Liver (tissue), 9 donors: ENCODE measurements around the gene PBX4. TPM values are rescaled to one million over a fixed set of nuclear protein-coding genes. Genes with fewer than 3 reads are reported as not detected.

Source experiments
- DNase-seq: peaks from one replicate; pipeline ENCODE4 v3.0.0-alpha.2; 2017; ENCODE audit warnings: low spot score
- H3K27ac ChIP-seq, 2 donors: one replicate each; pipeline ENCODE4 v1.7.0; 2013; ENCODE audit warnings: inconsistent platforms in 2 of 2, low read length in 2 of 2, control low read depth in 1 of 2, low read depth in 1 of 2, mild to moderate bottlenecking in 1 of 2
- H3K27me3 ChIP-seq, 4 donors: one replicate each; pipeline versions ENCODE4 v1.6.1 to v1.7.0; 2013; ENCODE audit warnings: low read length in 3 of 4, inconsistent platforms in 1 of 4, mild to moderate bottlenecking in 1 of 4, moderate library complexity in 1 of 4; ENCODE audit not compliant: control insufficient read depth in 4 of 4, insufficient read depth in 4 of 4
- H3K36me3 ChIP-seq, 4 donors: one replicate each; pipeline versions ENCODE4 v1.6.1 to v1.7.0; 2013; ENCODE audit warnings: low read length in 3 of 4, mild to moderate bottlenecking in 3 of 4, low read depth in 1 of 4, moderate library complexity in 1 of 4; ENCODE audit not compliant: control insufficient read depth in 4 of 4, insufficient read depth in 3 of 4
- H3K4me1 ChIP-seq, 4 donors: one replicate each; pipeline versions ENCODE4 v1.6.1 to v1.7.0; 2013; ENCODE audit warnings: low read length in 3 of 4, mild to moderate bottlenecking in 3 of 4, moderate library complexity in 1 of 4; ENCODE audit not compliant: control insufficient read depth in 4 of 4, insufficient read depth in 4 of 4
- H3K4me3 ChIP-seq, 3 donors: one replicate each; pipeline versions ENCODE4 v1.6.1 to v1.7.0; 2013; ENCODE audit warnings: low read length in 3 of 3, control low read depth in 1 of 3, low read depth in 1 of 3, mild to moderate bottlenecking in 1 of 3
- H3K9ac ChIP-seq, 2 donors: one replicate each; pipeline ENCODE4 v1.7.0; 2013; ENCODE audit warnings: low read length in 2 of 2, mild to moderate bottlenecking in 2 of 2, moderate library complexity in 2 of 2, control low read depth in 1 of 2, low read depth in 1 of 2
- H3K9me3 ChIP-seq, 4 donors: one replicate each; pipeline versions ENCODE4 v1.6.1 to v1.7.0; 2013; ENCODE audit warnings: low read length in 3 of 4; ENCODE audit not compliant: control insufficient read depth in 4 of 4
- ATF3 ChIP-seq: IDR thresholded peaks from 2 replicates; pipeline ENCODE4 v1.6.1; 2016; ENCODE audit warnings: antibody characterized with exemption
- CTCF ChIP-seq: fragments of 150-350 bp; IDR thresholded peaks from 2 replicates; pipeline ENCODE4 v1.5.1; 2017; ENCODE audit warnings: improper control_type of control experiment, low read depth, low read length; ENCODE audit not compliant: missing input control
- EGR1 ChIP-seq, 2 donors: IDR thresholded peaks; 2 replicates each; pipeline ENCODE4 v1.6.1; 2016 to 2018; ENCODE audit warnings: antibody characterized with exemption in 2 of 2, low read depth in 2 of 2
- FOXA1 ChIP-seq: IDR thresholded peaks from 2 replicates; pipeline ENCODE4 v1.6.1; 2016; ENCODE audit warnings: antibody characterized with exemption
- FOXA2 ChIP-seq: IDR thresholded peaks from 2 replicates; pipeline ENCODE4 v1.6.1; 2016; ENCODE audit warnings: antibody characterized with exemption
- GABPA ChIP-seq, 2 donors: IDR thresholded peaks in 1 of 2; conservative IDR thresholded peaks in 1 of 2; 2 replicates each; pipeline ENCODE4 v1.6.1; 2016; ENCODE audit warnings: antibody characterized with exemption in 2 of 2, mild to moderate bottlenecking in 1 of 2, moderate library complexity in 1 of 2
- HNF4A ChIP-seq, 2 donors: conservative IDR thresholded peaks; 2 replicates each; pipeline ENCODE4 v1.6.1; 2016; ENCODE audit warnings: antibody characterized with exemption in 2 of 2, mild to moderate bottlenecking in 2 of 2
- HNF4G ChIP-seq: IDR thresholded peaks from 2 replicates; pipeline ENCODE4 v1.6.1; 2016; ENCODE audit warnings: antibody characterized with exemption
- JUND ChIP-seq, 2 donors: IDR thresholded peaks; 2 replicates each; pipeline ENCODE4 v1.6.1; 2016; ENCODE audit warnings: antibody characterized with exemption in 2 of 2
- RAD21 ChIP-seq, 2 donors: IDR thresholded peaks; 2 replicates each; pipeline ENCODE4 v1.6.1; 2016; ENCODE audit warnings: antibody characterized with exemption in 2 of 2, mild to moderate bottlenecking in 2 of 2
- RXRA ChIP-seq, 2 donors: IDR thresholded peaks; 2 replicates each; pipeline ENCODE4 v1.6.1; 2017 to 2018; ENCODE audit warnings: antibody characterized with exemption in 2 of 2, mild to moderate bottlenecking in 1 of 2
- SP1 ChIP-seq: IDR thresholded peaks from 2 replicates; pipeline ENCODE4 v1.6.1; 2018; ENCODE audit warnings: antibody characterized with exemption, mild to moderate bottlenecking
- TAF1 ChIP-seq: conservative IDR thresholded peaks from 2 replicates; pipeline ENCODE4 v1.6.1; 2016; ENCODE audit warnings: antibody characterized with exemption, mild to moderate bottlenecking
- ZBTB33 ChIP-seq: IDR thresholded peaks from 2 replicates; pipeline ENCODE4 v1.6.1; 2016; ENCODE audit warnings: antibody characterized with exemption
- WGBS: extraction: QIAGEN DNeasy Blood & Tissue Kit; methylation state at CpG from one replicate; pipeline ENCODE4 v1.1.7; 2013; 5-methylcytosine and 5-hydroxymethylcytosine counted together
- polyA plus RNA-seq, 2 donors: library from polyadenylated mRNA; stranded (reverse) in 1 of 2; unstranded in 1 of 2; fragments of 200-250 nt in 1 of 2; fragments of >200 nt in 1 of 2; fragmentation: Nextera tagmentation in 1 of 2; extraction: Ambion mirVana in 1 of 2; gene quantifications; one replicate each; pipeline versions ENCODE4 v1.2.1 to v1.2.3, GENCODE V29; 2013 to 2015
- total RNA-seq, 2 donors: library from RNA; depleted of rRNA; stranded (reverse); fragments of >200 nt; gene quantifications; one replicate each; pipeline ENCODE4 v1.2.3, GENCODE V29; 2014
- TF ChIP-seq, protein P1 (sequence below): IDR thresholded peaks from 2 replicates; pipeline ENCODE4 v1.6.1; 2016; ENCODE audit warnings: antibody characterized with exemption
- TF ChIP-seq, protein P2 (sequence below): IDR thresholded peaks from 2 replicates; pipeline ENCODE4 v1.6.1; 2016; ENCODE audit warnings: antibody characterized with exemption, mild to moderate bottlenecking
- donor health status: healthy.
- donor health status: healthy.
- donor health status: healthy.
- donor health status: healthy.
- donor health status: healthy.

PBX4 gene
- total and polyA plus RNA-seq, 4 donors: 0.19 to 0.59 (median 0.21) TPM; not detected in 1

GRCh38 chr19:19514881-19515641 lies 103.4 kb downstream of the PBX4 start, which contains the start of gene TSSK6:
Gene TSSK6 (minus strand): TSS chr19:19515548. CDS start chr19:19515427, 121 bp downstream.
- H3K4me1 ChIP-seq: peaks cover 6 to 17% (median 11%) of the 10 kb centered on the region in 4 donors
- WGBS: 82% methylated on average over 74 of the region's 74 CpGs

DNA sequence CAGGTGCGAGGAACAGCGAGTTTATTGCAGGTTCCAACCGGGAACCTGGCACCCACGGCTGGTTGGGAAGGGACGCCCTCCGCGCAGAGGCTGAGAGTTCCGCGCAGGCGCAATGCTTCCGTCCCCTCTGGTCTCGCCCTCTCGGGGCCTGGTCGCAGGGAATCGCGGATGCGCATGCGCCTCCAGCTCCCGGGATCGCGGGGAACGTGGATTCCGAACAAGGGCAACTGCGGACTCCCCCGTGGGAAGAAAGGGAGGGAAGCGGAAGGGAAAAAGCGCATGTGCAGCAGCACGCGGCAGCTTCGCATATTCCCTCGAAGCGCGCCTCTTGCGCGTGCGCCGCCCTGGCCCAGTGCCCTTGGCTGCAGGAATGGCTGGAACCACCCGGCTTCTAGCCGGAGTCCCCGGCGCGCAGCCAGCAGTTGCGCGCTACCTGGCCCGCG lies 104.3 kb downstream of the PBX4 start:
- Histone ChIP-seq H3K36me3 (no peaks in the 10 kb centered on the region), H3K27ac (no peak overlapping the region), H3K9me3 (no peaks in the 10 kb centered on the region), H3K27me3 (no peaks in the 10 kb centered on the region), H3K4me3 (peak overlapping the region in 1 of 3 donors; percentile 8), H3K9ac (no peak overlapping the region), H3K4me1 (peaks cover 6 to 17% (median 11%) of the 10 kb centered on the region in 4 donors)
- peak; percentile 65 for DNase-seq
- WGBS: 48% methylated on average over 46 of the region's 46 CpGs
- TF ChIP-seq, protein P1, sequence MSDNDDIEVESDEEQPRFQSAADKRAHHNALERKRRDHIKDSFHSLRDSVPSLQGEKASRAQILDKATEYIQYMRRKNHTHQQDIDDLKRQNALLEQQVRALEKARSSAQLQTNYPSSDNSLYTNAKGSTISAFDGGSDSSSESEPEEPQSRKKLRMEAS: peak; percentile 97
- TF ChIP-seq HNF4A (conservative IDR thresholded peaks at IDR 0.05): no peak

More at GRCh38 chr19:19514881-19515641, 103.4 kb downstream of the PBX4 start, which contains the start of gene TSSK6:
- Histone ChIP-seq H3K36me3 (no peaks in the 10 kb centered on the region), H3K9me3 (no peaks in the 10 kb centered on the region), H3K9ac (peak within 1 kb of the TSS; percentile 78 to 91), H3K27me3 (no peaks in the 10 kb centered on the region), H3K4me3 (peak within 1 kb of the TSS; percentile 56 to 98 (median 92)), H3K27ac (peak within 1 kb of the TSS; percentile 81 to 84)
- TF ChIP-seq FOXA2: no peak
- no peak for TF ChIP-seq ZBTB33
- no peak for TF ChIP-seq FOXA1
- TF ChIP-seq ATF3: no peak
- TF ChIP-seq GABPA (IDR thresholded peaks at IDR 0.05 in 1 of 2, conservative IDR thresholded peaks at IDR 0.05 in 1 of 2): no peak
- no peak for TF ChIP-seq CTCF
- no peak for TF ChIP-seq EGR1 (IDR thresholded peaks at IDR 0.05; ENCODE audit: low read depth in 2 of 2)
- no peak for TF ChIP-seq HNF4G
- TF ChIP-seq SP1: no peak
- DNase-seq: no peak

DNA sequence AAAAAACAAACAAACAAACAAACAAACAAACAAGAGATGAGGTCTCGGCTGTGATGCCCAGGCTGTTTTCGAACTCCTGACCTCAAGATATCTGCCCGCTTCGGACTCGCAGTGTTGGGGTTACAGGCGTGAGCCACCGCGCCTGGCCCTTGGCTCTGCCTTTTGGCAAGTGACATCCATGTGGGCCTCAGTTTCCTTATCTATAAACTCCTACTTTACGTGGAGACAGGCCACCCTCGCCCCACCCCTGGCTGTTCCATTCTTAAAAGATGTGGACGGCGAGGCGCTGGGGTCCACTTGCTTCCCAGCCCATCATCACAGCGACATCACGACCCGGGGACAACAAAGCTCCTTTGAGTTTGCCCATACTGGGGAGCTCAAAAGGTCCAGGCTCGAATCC lies 104.8 kb downstream of the PBX4 start:
- no peak for DNase-seq
- H3K9ac ChIP-seq: no peak overlapping the region
- TF ChIP-seq GABPA (IDR thresholded peaks at IDR 0.05 in 1 of 2, conservative IDR thresholded peaks at IDR 0.05 in 1 of 2): no peak
- no peak for TF ChIP-seq SP1
- TF ChIP-seq, protein P2, sequence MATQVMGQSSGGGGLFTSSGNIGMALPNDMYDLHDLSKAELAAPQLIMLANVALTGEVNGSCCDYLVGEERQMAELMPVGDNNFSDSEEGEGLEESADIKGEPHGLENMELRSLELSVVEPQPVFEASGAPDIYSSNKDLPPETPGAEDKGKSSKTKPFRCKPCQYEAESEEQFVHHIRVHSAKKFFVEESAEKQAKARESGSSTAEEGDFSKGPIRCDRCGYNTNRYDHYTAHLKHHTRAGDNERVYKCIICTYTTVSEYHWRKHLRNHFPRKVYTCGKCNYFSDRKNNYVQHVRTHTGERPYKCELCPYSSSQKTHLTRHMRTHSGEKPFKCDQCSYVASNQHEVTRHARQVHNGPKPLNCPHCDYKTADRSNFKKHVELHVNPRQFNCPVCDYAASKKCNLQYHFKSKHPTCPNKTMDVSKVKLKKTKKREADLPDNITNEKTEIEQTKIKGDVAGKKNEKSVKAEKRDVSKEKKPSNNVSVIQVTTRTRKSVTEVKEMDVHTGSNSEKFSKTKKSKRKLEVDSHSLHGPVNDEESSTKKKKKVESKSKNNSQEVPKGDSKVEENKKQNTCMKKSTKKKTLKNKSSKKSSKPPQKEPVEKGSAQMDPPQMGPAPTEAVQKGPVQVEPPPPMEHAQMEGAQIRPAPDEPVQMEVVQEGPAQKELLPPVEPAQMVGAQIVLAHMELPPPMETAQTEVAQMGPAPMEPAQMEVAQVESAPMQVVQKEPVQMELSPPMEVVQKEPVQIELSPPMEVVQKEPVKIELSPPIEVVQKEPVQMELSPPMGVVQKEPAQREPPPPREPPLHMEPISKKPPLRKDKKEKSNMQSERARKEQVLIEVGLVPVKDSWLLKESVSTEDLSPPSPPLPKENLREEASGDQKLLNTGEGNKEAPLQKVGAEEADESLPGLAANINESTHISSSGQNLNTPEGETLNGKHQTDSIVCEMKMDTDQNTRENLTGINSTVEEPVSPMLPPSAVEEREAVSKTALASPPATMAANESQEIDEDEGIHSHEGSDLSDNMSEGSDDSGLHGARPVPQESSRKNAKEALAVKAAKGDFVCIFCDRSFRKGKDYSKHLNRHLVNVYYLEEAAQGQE: no peak
- no peak for TF ChIP-seq HNF4A (conservative IDR thresholded peaks at IDR 0.05)
- no peak for TF ChIP-seq TAF1
- no peak for TF ChIP-seq RAD21 (IDR thresholded peaks at IDR 0.05)
- TF ChIP-seq FOXA1: no peak
- no peak for TF ChIP-seq JUND (IDR thresholded peaks at IDR 0.05)
- TF ChIP-seq RXRA (IDR thresholded peaks at IDR 0.05): no peak
- no peaks in the 10 kb centered on the region for H3K9me3 ChIP-seq
- WGBS: 85% methylated on average over 17 of the region's 17 CpGs
- peaks cover 6 to 17% (median 11%) of the 10 kb centered on the region in 4 donors for H3K4me1 ChIP-seq
- H3K27me3 ChIP-seq: no peaks in the 10 kb centered on the region
- no peak overlapping the region for H3K27ac ChIP-seq
- no peaks in the 10 kb centered on the region for H3K36me3 ChIP-seq
- no peak overlapping the region for H3K4me3 ChIP-seq
